HG02571 (cell line): Measurements from ENCODE around the gene C10orf95.

Experiments used
- ATAC-seq: cut with Tn5 transposase; IDR thresholded peaks from one replicate; pipeline ENCODE4 v1.9.1; 2021; ENCODE audit warnings: mild to moderate bottlenecking, moderate library complexity; ENCODE audit not compliant: unreplicated experiment

Gene C10orf95

GRCh38 chr10:102435529-102436233 is 15.7 kb downstream of the C10orf95 start:
- no peak for ATAC-seq

DNA sequence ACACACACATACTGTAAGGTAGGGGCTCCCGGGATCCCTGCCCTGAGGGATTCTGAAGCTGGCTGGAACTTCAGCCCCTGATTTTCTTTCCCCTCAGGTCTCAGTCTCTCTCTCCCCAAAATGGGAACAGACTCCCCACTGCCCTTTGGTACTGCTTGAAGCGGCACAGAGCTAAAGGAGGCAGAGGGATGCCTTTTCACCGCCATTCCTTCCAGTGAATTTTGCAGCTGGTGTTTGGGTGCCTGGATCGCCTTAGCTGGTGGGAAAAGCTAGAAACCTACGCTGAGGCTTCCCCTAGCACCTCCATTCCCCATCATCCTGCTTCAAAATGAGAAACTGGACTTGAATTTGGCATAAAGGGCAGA is 16.2 kb downstream of the C10orf95 start:
- ATAC-seq, result no peak

GRCh38 chr10:102434394-102435132 is 16.8 kb downstream of the C10orf95 start:
- ATAC-seq, result no peak

DNA sequence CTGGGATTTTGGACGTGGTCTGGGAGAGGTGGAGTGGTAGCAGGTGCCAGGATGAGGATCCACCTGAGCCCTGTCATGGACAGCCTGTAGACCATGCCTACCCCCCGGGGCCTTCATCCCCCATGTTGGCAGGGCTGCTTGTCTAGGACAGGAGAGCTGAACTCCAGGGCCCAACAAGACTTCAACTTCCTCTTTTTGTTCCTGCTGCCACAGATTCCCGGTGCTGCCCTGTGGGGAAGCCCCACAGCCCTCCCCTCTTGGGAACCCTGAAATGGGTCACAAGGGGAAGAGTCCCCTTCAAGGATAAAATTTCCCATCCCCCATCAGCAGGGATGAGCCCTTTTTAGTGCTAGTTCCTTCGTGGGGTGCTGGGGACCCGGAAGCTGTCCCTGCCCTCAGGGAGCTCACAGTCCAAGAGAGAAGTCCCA is 17.7 kb downstream of the C10orf95 start:
- ATAC-seq, result no peak

DNA sequence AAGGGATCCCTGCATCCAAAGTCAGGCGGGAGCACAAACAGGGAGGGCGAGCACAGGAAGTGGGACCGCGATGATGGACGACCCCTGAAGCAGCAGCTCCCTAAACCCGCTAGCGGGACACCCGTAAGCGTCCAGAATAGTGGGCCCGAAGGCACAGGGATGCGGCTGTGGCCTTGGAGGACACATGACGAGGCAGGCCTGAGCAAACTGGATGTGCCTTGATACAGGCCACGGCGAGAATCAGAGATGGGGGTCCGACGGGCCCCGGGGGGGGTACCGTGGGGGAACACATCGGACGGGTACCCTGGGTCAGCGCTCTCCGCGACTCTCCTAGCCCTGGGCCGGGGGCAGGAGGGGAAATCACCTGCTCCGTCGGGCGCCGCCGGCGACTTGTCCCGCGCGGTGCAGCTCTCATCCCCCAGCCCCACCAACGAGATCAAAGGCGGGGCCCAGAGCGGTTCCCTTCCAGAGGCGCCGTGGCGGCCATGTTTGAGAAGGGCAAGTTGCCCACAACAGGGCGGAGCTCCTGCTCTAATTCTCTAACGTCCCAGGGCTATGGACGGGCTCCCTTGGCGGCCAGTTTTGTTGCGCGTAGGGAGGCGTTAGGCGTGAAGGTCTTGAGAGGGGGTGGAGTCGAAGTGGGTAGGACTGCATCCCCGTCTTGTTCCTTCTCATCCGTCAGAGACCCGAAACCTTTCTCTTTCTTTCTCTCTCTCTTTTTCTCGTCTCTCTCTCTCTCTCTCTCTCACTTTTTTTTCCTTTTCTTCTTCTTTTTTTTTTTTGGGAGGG is 19.0 kb downstream of the C10orf95 start, which contains the start of gene CUEDC2:
CUEDC2 (minus strand) TSS at position 413 of the 789 bp plus-strand sequence. CDS start 7,386 bp downstream, outside the sequence.
- peak; percentile 82 for ATAC-seq

GRCh38 chr10:102431452-102432124 is 19.8 kb downstream of the C10orf95 start:
- no peak for ATAC-seq

- no peak for ATAC-seq
These were observed 21.9 kb downstream of the C10orf95 start for GRCh38 chr10:102429468-102429867.

DNA sequence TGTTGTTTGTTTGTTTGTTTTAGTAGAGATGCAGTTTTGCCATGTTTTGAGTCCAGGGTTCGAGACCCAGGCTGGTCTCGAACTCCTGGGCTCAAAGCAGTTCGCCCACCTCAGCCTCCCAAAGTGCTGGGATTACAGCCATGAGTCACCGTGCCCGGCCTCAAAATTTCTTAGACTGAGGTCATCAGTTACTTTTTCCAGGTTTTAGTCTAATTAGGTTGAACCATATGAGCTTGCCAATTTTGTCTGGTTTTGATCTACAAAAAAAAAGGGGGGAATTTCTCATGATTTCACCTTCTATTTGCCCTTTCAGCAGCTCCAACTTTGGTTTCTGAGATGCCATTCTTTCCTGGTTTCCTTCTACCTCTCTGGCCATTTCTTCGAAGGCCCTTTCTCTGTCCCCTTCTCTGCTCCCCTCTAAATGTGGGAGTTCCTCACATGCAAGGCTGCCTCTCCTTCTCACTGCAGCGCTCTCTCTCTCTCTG is 24.5 kb downstream of the C10orf95 start:
- no peak for ATAC-seq

- ATAC-seq, result no peak
These were observed 25.9 kb downstream of the C10orf95 start for GRCh38 chr10:102425444-102425843.

DNA sequence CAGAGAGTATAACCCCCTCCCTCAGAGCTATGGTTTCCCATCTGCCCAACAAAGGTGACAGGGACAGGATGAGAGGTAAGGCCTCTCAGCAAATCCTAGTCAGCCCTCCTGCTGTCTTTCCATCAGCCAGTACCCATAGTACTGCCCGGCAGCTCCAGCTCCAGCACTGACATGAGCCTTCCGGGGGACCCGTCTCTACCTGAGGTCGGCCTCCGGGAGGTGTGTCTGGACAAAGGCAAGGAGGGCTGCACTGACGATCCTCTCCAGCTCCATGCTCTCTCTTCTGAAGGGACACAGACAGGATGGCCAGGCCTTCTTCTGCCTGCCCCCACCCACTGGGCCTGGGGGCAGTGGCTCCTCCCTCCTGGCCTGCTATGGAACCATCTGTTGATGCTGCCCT is 26.4 kb downstream of the C10orf95 start:
- no peak for ATAC-seq

- ATAC-seq, result no peak
These were observed 27.2 kb downstream of the C10orf95 start for GRCh38 chr10:102424145-102424544.

DNA sequence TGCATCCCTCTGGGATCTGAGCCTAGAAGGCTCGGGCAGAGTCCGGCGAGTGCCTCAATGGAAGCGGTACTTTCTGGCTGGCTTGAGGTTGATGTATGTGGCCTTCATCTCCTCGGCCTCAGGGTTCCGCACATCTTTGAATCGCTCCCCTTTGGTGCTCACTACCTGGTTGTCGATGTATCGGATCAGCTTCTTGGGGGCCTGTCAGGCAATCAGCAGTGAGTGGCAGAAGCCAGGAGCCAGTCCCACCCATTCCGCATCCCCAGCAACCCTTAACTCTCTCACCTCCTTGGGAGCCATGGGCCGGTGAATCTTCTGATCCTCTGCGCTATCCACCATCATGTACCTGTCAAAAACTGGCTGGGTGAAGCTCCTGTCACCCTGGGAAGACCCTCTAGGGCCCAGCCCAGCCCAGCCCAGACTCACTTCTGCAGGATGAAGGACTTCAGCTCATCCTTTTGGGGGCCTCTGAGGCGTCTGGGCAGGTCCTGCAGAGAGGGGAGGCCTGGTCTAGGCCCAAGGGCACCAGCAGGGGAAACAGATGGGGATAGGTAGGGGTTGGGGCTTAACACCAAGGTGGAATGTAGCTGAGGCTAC is 27.9 kb downstream of the C10orf95 start:
- no peak for ATAC-seq

GRCh38 chr10:102422545-102423129 is 28.7 kb downstream of the C10orf95 start:
- ATAC-seq, result no peak

DNA sequence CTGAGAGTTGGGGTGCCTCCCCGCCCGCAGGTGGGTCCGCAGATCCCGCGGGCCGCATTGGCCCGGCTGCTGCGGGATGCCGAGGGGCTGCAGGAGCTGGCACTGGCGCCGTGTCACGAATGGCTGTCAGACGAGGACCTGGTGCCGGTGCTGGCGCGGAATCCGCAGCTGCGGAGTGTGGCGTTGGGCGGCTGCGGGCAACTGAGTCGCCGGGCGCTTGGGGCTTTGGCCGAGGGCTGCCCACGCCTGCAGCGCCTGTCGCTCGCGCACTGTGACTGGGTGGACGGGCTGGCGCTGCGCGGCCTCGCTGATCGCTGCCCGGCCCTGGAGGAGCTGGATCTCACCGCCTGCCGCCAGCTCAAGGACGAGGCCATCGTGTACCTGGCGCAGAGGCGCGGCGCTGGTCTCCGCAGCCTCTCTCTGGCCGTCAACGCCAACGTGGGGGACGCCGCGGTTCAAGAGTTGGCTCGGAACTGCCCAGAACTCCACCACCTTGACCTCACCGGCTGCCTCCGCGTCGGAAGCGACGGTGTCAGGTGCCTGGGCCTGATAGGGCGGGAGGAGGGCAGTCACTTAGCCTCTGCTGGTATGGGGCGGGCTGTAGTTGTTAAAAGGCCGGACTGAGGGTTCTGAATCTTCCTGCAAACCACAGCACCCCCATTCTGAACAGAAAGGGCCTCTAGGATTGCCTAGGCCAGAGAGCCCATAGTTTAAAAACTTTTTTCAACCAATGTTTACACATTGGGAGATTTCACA is 29.4 kb downstream of the C10orf95 start:
- ATAC-seq, result no peak

- no peak for ATAC-seq
These were observed 29.9 kb downstream of the C10orf95 start for GRCh38 chr10:102421507-102421756.

GRCh38 chr10:102420714-102421506 is 30.4 kb downstream of the C10orf95 start, which contains the start of gene FBXL15:
Gene FBXL15 (plus strand): TSS chr10:102420836. CDS start chr10:102421130, 294 bp downstream.
- ATAC-seq, result peak; percentile 72

GRCh38 chr10:102420181-102420713 is 31.1 kb downstream of the C10orf95 start:
- ATAC-seq, result no peak
